CD14-positive monocyte (primary cell): ENCODE measurements around the gene SLC12A9. TPM values are rescaled to one million over a fixed set of nuclear protein-coding genes. Genes with fewer than 3 reads are reported as not detected.

ENCODE experiments used
- DNase-seq, 3 donors: peaks; one replicate each; pipeline ENCODE4 v3.0.0-alpha.2; 2011 to 2022
- H2AFZ ChIP-seq: 2 replicates; pipeline ENCODE4 v1.6.0; 2012; ENCODE audit warnings: mild to moderate bottlenecking, low read depth, low read length, inconsistent platforms; ENCODE audit not compliant: insufficient read depth, poor library complexity, severe bottlenecking
- H3K27ac ChIP-seq, 2 donors: 1 replicate in 1 of 2; 2 replicates in 1 of 2; pipeline ENCODE4 v1.5.1; 2012 to 2013; ENCODE audit warnings: low read length in 2 of 2, control low read depth in 1 of 2, inconsistent platforms in 1 of 2, low read depth in 1 of 2, mild to moderate bottlenecking in 1 of 2
- H3K27me3 ChIP-seq, 2 donors: one replicate each; pipeline versions ENCODE4 v1.6.0 to v1.6.1; 2011 to 2013; ENCODE audit warnings: low read length in 2 of 2; ENCODE audit not compliant: control insufficient read depth in 2 of 2, insufficient read depth in 2 of 2
- H3K36me3 ChIP-seq, 2 donors: replicated peaks in 1 of 2; 1 replicate in 1 of 2; 2 replicates in 1 of 2; pipeline versions ENCODE4 v1.5.1 to v1.6.1; 2012 to 2013; ENCODE audit warnings: low read length in 2 of 2, control low read depth in 1 of 2, inconsistent platforms in 1 of 2, mild to moderate bottlenecking in 1 of 2; ENCODE audit not compliant: insufficient read depth in 2 of 2, control insufficient read depth in 1 of 2
- H3K4me1 ChIP-seq, 2 donors: 1 replicate in 1 of 2; 2 replicates in 1 of 2; pipeline versions ENCODE4 v1.5.1 to v1.6.1; 2012 to 2013; ENCODE audit warnings: low read length in 2 of 2, control low read depth in 1 of 2, inconsistent platforms in 1 of 2, mild to moderate bottlenecking in 1 of 2, moderate library complexity in 1 of 2; ENCODE audit not compliant: insufficient read depth in 2 of 2, control insufficient read depth in 1 of 2
- H3K4me2 ChIP-seq: replicated peaks from 2 replicates; pipeline ENCODE3; 2012; ENCODE audit warnings: low read length, moderate library complexity, mild to moderate bottlenecking; ENCODE audit not compliant: poor library complexity, severe bottlenecking; ENCODE audit errors: extremely low read depth
- H3K4me3 ChIP-seq, 3 experiments: fragments of 200-600 bp in 1 of 3; sonication (generic) in 1 of 3; replicated peaks in 1 of 3; 1 replicate in 2 of 3; 2 replicates in 1 of 3; pipeline ENCODE4 v1.5.1; 2011 to 2013; ENCODE audit warnings: low read length in 3 of 3, mild to moderate bottlenecking in 3 of 3, control low read depth in 2 of 3, low read depth in 2 of 3, inconsistent platforms in 1 of 3, moderate library complexity in 1 of 3
- H3K79me2 ChIP-seq: 2 replicates; pipeline ENCODE4 v1.6.0; 2012; ENCODE audit warnings: mild to moderate bottlenecking, control low read depth, inconsistent platforms, low read length, moderate library complexity; ENCODE audit not compliant: insufficient read depth
- H3K9ac ChIP-seq: 2 replicates; pipeline ENCODE4 v1.6.0; 2017; ENCODE audit warnings: low read length, mild to moderate bottlenecking; ENCODE audit not compliant: insufficient read depth, poor library complexity, severe bottlenecking
- H3K9me3 ChIP-seq, 2 donors: replicated peaks in 1 of 2; 1 replicate in 1 of 2; 2 replicates in 1 of 2; pipeline versions ENCODE4 v1.5.1 to v1.6.1; 2012 to 2013; ENCODE audit warnings: low read length in 2 of 2, control low read depth in 1 of 2; ENCODE audit not compliant: control insufficient read depth in 1 of 2, insufficient read depth in 1 of 2
- H4K20me1 ChIP-seq: 2 replicates; pipeline ENCODE4 v1.6.0; 2012; ENCODE audit warnings: mild to moderate bottlenecking, low read length, control low read depth, moderate library complexity; ENCODE audit not compliant: insufficient read depth
- H3K27ac Mint-ChIP-seq, 7 donors: one replicate each; pipeline ENCODE4 v1.8.0; 2020; ENCODE audit warnings: mild to moderate bottlenecking in 7 of 7, mixed read lengths in 7 of 7, moderate library complexity in 6 of 7, inconsistent platforms in 2 of 7
- H3K27me3 Mint-ChIP-seq, 3 donors: one replicate each; pipeline ENCODE4 v1.8.0; 2021 to 2022; ENCODE audit warnings: low read depth in 3 of 3, mild to moderate bottlenecking in 3 of 3, mixed read lengths in 3 of 3, moderate library complexity in 3 of 3, inconsistent platforms in 1 of 3
- H3K36me3 Mint-ChIP-seq, 2 donors: one replicate each; pipeline ENCODE4 v1.8.0; 2020; ENCODE audit warnings: mixed read lengths in 2 of 2, inconsistent platforms in 1 of 2, mild to moderate bottlenecking in 1 of 2
- H3K4me1 Mint-ChIP-seq: one replicate; pipeline ENCODE4 v1.8.0; 2020; ENCODE audit warnings: mild to moderate bottlenecking, mixed read lengths
- H3K4me3 Mint-ChIP-seq, 2 donors: one replicate each; pipeline ENCODE4 v1.8.0; 2020; ENCODE audit warnings: mild to moderate bottlenecking in 2 of 2, mixed read lengths in 2 of 2, moderate library complexity in 1 of 2
- H3K9me3 Mint-ChIP-seq, 7 donors: one replicate each; pipeline ENCODE4 v1.8.0; 2020 to 2022; ENCODE audit warnings: mixed read lengths in 7 of 7, mild to moderate bottlenecking in 6 of 7, moderate library complexity in 6 of 7, inconsistent platforms in 2 of 7
- CTCF ChIP-seq: fragments of 200-600 bp; IDR thresholded peaks from one replicate; pipeline ENCODE4 v1.8.0; 2022; ENCODE audit warnings: antibody characterized with exemption, mild to moderate bottlenecking
- WGBS: methylation state at CpG from one replicate; pipeline ENCODE4 v1.1.5; 2013; ENCODE audit warnings: missing lambda C conversion rate; ENCODE audit not compliant: insufficient coverage; 5-methylcytosine and 5-hydroxymethylcytosine counted together
- intact Hi-C, 2 donors: fragments of 100-400 bp; cut with micrococcal nuclease; formaldehyde crosslinking; loops; one replicate each; pipeline versions ENCODE4 v1.15.0 to v1.15.1; 2023
- polyA plus RNA-seq, 3 donors: library from polyadenylated mRNA; depleted of rRNA in 1 of 3; unstranded in 2 of 3; stranded (reverse) in 1 of 3; fragments of 300-500 nt in 2 of 3; fragments of >200 nt in 1 of 3; fragmentation: Illumina TruSeq in 2 of 3; gene quantifications; 1 replicate in 2 of 3; 2 replicates in 1 of 3; pipeline ENCODE4 v1.2.3, GENCODE V29; 2012 to 2021

SLC12A9 gene
- polyA plus RNA-seq, 3 donors, result 18.8 to 119 (median 19.3) TPM

- no peak for DNase-seq
- no peak overlapping the region for H3K27ac Mint-ChIP-seq
- no peak overlapping the region for H3K4me3 Mint-ChIP-seq
- Histone ChIP-seq H3K9me3 (no peaks in the 10 kb centered on the region), H4K20me1 (no peaks in the 10 kb centered on the region), H3K36me3 (no peaks in the 10 kb centered on the region), H3K27me3 (no peaks in the 10 kb centered on the region), H3K4me1 (peaks cover 16 to 17% of the 10 kb centered on the region in 2 donors), H3K9ac (no peak overlapping the region), H3K79me2 (no peaks in the 10 kb centered on the region), H2AFZ (no peak overlapping the region), H3K4me2 (no peak overlapping the region), H3K4me3 (no peak overlapping the region), H3K27ac (no peak overlapping the region)
- 97% methylated on average over 16 of the region's 18 CpGs for WGBS
- peaks cover 2 to 5% (median 4%) of the 10 kb centered on the region in 3 donors for H3K27me3 Mint-ChIP-seq
- no peak for TF ChIP-seq CTCF
- H3K36me3 Mint-ChIP-seq, result no peaks in the 10 kb centered on the region
- no peaks in the 10 kb centered on the region for H3K9me3 Mint-ChIP-seq
- H3K4me1 Mint-ChIP-seq, result peaks cover 18% of the 10 kb centered on the region
- intact Hi-C loops, result no loop called here
Observed at GRCh38 chr7:100839361-100839760, 13.2 kb upstream of the SLC12A9 start.

GRCh38 chr7:100840470-100841100 lies 11.9 kb upstream of the SLC12A9 start:
- Histone ChIP-seq H3K27ac (no peak overlapping the region), H3K4me1 (peaks cover 16 to 17% of the 10 kb centered on the region in 2 donors), H3K79me2 (no peaks in the 10 kb centered on the region), H3K4me3 (no peak overlapping the region), H3K36me3 (no peaks in the 10 kb centered on the region), H3K4me2 (no peak overlapping the region), H4K20me1 (no peaks in the 10 kb centered on the region), H3K27me3 (no peaks in the 10 kb centered on the region), H2AFZ (no peak overlapping the region), H3K9ac (no peak overlapping the region), H3K9me3 (no peaks in the 10 kb centered on the region)
- Mint-ChIP-seq H3K4me1 (peaks cover 18% of the 10 kb centered on the region), H3K36me3 (no peaks in the 10 kb centered on the region), H3K27me3 (peaks cover 2 to 5% (median 2%) of the 10 kb centered on the region in 3 donors), H3K4me3 (no peak overlapping the region), H3K9me3 (no peaks in the 10 kb centered on the region), H3K27ac (no peak overlapping the region)
- DNase-seq, result no peak
- no CpG with 5 or more reads among the region's 8 CpGs for WGBS
- intact Hi-C loops, result no loop called here
- no peak for TF ChIP-seq CTCF
